OCI-LY7 (cell line): ENCODE results near the gene YBX2. TPM values are rescaled to one million over a fixed set of nuclear protein-coding genes. Genes with fewer than 3 reads are reported as not detected.
A peak's percentile ranks its signal among the peaks of the same experiment; 100 is the strongest.

Experiments
- BruUV-seq: library from RNA; stranded (reverse); fragments of 400-500 nt; replicated peaks from 2 replicates; lab custom pipeline; 2021; lab: Mats Ljungman, UMichigan
- CTCF ChIA-PET: fragments of 300-600 bp; sonication (Branson Sonifier 250); formaldehyde crosslinking; loops from one replicate; lab custom pipeline; 2022; ENCODE audit warnings: antibody characterized with exemption; ENCODE audit not compliant: unreplicated experiment; lab: Charles Lee
- POLR2A ChIA-PET: fragments of 300-600 bp; sonication (Branson Sonifier 250); formaldehyde crosslinking; loops from one replicate; lab custom pipeline; 2022; ENCODE audit warnings: antibody characterized with exemption; lab: Charles Lee
- DNase-seq: peaks from one replicate; pipeline ENCODE4 v3.0.0-alpha.2; 2015; ENCODE audit warnings: low spot score
- H2AFZ ChIP-seq: fragments of 200-600 bp; sonication (generic), shearing (Covaris generic); 2 replicates; pipeline ENCODE4 v1.6.1; 2014; ENCODE audit warnings: mild to moderate bottlenecking, antibody characterized with exemption, low read length, moderate library complexity
- H3K27ac ChIP-seq: fragments of 200-600 bp; sonication (generic); 2 replicates; pipeline ENCODE4 v1.5.1; 2014; ENCODE audit warnings: mixed run types, low read depth, mild to moderate bottlenecking, moderate library complexity, low read length, inconsistent platforms; ENCODE audit not compliant: poor library complexity, severe bottlenecking
- H3K36me3 ChIP-seq: fragments of 200-600 bp; sonication (generic); 2 replicates; pipeline ENCODE4 v1.6.1; 2014; ENCODE audit warnings: mild to moderate bottlenecking, antibody characterized with exemption, low read length, moderate library complexity, mixed read lengths; ENCODE audit not compliant: insufficient read depth
- H3K4me1 ChIP-seq: fragments of 200-600 bp; sonication (generic); 2 replicates; pipeline ENCODE4 v1.5.1; 2014; ENCODE audit warnings: mild to moderate bottlenecking, low read length; ENCODE audit not compliant: insufficient read depth, poor library complexity, severe bottlenecking
- H3K4me2 ChIP-seq: fragments of 200-600 bp; sonication (generic); 2 replicates; pipeline ENCODE4 v1.6.1; 2014; ENCODE audit warnings: mild to moderate bottlenecking, low read length
- H3K4me3 ChIP-seq: fragments of 200-600 bp; sonication (generic); 2 replicates; pipeline ENCODE4 v1.5.1; 2014; ENCODE audit warnings: mild to moderate bottlenecking, low read depth, low read length; ENCODE audit not compliant: poor library complexity, severe bottlenecking
- H3K79me2 ChIP-seq: fragments of 200-600 bp; sonication (generic); 2 replicates; pipeline ENCODE4 v1.6.1; 2016; ENCODE audit warnings: low read depth, mild to moderate bottlenecking, low read length, moderate library complexity, mixed read lengths; ENCODE audit not compliant: insufficient read depth
- H3K9me2 ChIP-seq: fragments of 200-600 bp; sonication (generic); 2 replicates; pipeline ENCODE4 v1.6.1; 2016; ENCODE audit warnings: mild to moderate bottlenecking, low read length, mixed read lengths; ENCODE audit not compliant: insufficient read depth
- H3K9me3 ChIP-seq: fragments of 200-600 bp; sonication (generic); 2 replicates; pipeline ENCODE4 v1.6.1; 2014; ENCODE audit warnings: mild to moderate bottlenecking, mixed run types, low read length, mixed read lengths
- H4K20me1 ChIP-seq: fragments of 200-600 bp; sonication (generic); 2 replicates; pipeline ENCODE4 v1.6.1; 2014; ENCODE audit warnings: mild to moderate bottlenecking, antibody characterized with exemption, low read length, moderate library complexity, mixed read lengths; ENCODE audit not compliant: insufficient read depth
- EZH2phosphoT487 ChIP-seq: fragments of 200-600 bp; sonication (generic); IDR thresholded peaks from 2 replicates; pipeline ENCODE4 v1.6.1; 2018; ENCODE audit warnings: low read depth, borderline replicate concordance, mild to moderate bottlenecking, mixed run types, antibody characterized with exemption, low read length, moderate library complexity, mixed read lengths
- intact Hi-C: fragments of 100-400 bp; cut with micrococcal nuclease; formaldehyde crosslinking; loops from one replicate; pipeline ENCODE4 v1.10.0; 2022; ENCODE audit not compliant: unreplicated experiment
- total RNA-seq, 2 experiments: library from RNA; depleted of rRNA in 1 of 2; stranded (reverse); fragments of >200 nt in 1 of 2; shearing (Covaris generic) in 1 of 2; gene quantifications; 2 replicates each; pipeline ENCODE4 v1.2.3, GENCODE V29; 2014 to 2022
- TF ChIP-seq, protein P1 (sequence below): fragments of 200-600 bp; sonication (generic); conservative IDR thresholded peaks from 2 replicates; pipeline ENCODE4 v1.5.1; 2014; ENCODE audit warnings: mild to moderate bottlenecking, antibody characterized with exemption, low read length, moderate library complexity, mixed read lengths

YBX2 gene
- total RNA-seq, 2 experiments from 2014 or later: 6.7 to 9.8 TPM

DNA sequence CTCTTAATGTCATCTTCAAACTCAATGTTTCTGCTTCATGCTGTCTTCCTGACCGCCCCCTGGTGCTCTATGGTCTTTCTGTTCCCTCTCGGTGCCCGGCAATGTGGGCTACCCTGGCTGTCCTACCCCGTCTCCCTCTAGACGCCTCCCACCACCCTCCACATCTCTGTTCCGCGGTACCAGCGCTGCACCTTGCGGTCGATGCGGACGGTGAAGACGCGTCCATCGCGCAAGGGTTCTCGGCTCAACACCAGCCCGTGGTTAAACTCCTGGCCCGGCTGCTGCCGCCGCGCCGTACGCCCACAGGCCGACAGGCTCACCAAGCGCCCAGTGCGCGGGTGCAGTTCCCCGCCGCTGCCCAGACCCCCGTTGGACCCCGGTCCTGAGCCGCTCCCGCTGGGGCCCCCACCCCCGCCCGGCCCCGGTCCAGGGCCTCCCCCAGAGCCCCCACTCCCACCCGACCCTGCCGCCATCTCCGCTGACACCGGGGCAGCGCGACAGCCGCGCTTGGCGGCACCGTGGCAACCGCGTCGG lies 34.5 kb upstream of the YBX2 start, which contains the start of gene NEURL4:
Gene NEURL4, minus strand, starts transcription at position 496 of the 534 bp plus-strand sequence. Its CDS starts 23 bp downstream, at position 473.
- no peaks in the 10 kb centered on the region for H3K9me3 ChIP-seq
- peak within 1 kb of the TSS; percentile 38; the same call in 1 of the 2 replicates for H2AFZ ChIP-seq
- TF ChIP-seq EZH2phosphoT487: no peak
- TF ChIP-seq, protein P1, sequence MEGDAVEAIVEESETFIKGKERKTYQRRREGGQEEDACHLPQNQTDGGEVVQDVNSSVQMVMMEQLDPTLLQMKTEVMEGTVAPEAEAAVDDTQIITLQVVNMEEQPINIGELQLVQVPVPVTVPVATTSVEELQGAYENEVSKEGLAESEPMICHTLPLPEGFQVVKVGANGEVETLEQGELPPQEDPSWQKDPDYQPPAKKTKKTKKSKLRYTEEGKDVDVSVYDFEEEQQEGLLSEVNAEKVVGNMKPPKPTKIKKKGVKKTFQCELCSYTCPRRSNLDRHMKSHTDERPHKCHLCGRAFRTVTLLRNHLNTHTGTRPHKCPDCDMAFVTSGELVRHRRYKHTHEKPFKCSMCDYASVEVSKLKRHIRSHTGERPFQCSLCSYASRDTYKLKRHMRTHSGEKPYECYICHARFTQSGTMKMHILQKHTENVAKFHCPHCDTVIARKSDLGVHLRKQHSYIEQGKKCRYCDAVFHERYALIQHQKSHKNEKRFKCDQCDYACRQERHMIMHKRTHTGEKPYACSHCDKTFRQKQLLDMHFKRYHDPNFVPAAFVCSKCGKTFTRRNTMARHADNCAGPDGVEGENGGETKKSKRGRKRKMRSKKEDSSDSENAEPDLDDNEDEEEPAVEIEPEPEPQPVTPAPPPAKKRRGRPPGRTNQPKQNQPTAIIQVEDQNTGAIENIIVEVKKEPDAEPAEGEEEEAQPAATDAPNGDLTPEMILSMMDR: peak; percentile 37
- peaks cover 19% of the 10 kb centered on the region; the same call in 1 of the 2 replicates for H3K79me2 ChIP-seq
- BruUV-seq: no TSS peak
- no peaks in the 10 kb centered on the region for H3K9me2 ChIP-seq
- H3K36me3 ChIP-seq: peaks cover 30% of the 10 kb centered on the region
- ChIA-PET POLR2A (interaction anchor here (0.6 to 2.0 kb wide), 11 partner anchors 8 to 157 kb away, joined by 3 to 12 read pairs (median 4); partner anchors contain the start of gene ACAP1), CTCF (interaction anchor here (0.9 to 1.2 kb wide), 2 partner anchors 9 to 16 kb away, joined by 4 read pairs; no protein-coding TSS in a partner anchor)
- peak within 1 kb of the TSS; percentile 96 for H3K27ac ChIP-seq
- intact Hi-C loops: loop anchor here (1.0 to 2.0 kb wide), 3 partner anchors 22 to 78 kb away; partner anchors contain the start of genes CTDNEP1 and EIF5A
- H3K4me1 ChIP-seq: peaks cover 42% of the 10 kb centered on the region
- peak within 1 kb of the TSS; percentile 98 for H3K4me2 ChIP-seq
- H4K20me1 ChIP-seq: no peaks in the 10 kb centered on the region
- H3K4me3 ChIP-seq: peak within 1 kb of the TSS; percentile 82
- peak; percentile 46 for DNase-seq

DNA sequence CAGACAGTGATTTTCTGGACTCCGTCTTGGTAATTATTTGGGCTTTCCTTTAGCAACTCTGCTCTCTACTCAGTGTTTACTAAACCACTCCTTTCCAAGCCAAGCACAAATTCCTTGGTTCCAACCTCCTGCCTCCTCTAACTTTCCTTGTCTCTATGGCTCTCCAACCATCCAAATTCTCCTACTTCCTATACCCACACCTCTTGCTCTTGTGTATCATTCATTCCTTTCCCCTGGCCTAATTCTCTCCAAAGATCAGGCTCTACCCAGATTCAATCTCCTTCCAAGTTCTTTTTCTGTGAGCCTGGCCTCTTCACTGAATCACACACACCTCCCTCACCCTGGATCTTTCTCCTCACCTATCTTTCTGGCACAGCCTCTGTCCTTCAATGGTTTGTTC lies 33.6 kb upstream of the YBX2 start:
- TF ChIP-seq EZH2phosphoT487: no peak
- TF ChIP-seq, protein P1: no peak
- H3K4me1 ChIP-seq: peaks cover 38% of the 10 kb centered on the region
- H3K36me3 ChIP-seq: peaks cover 38% of the 10 kb centered on the region
- no peak overlapping the region for H2AFZ ChIP-seq
- CTCF ChIA-PET: no interaction called here
- no peak overlapping the region for H3K27ac ChIP-seq
- H3K4me3 ChIP-seq: peak overlapping the region; percentile 82
- no TSS peak for BruUV-seq
- POLR2A ChIA-PET: interaction anchor here (0.6 to 0.7 kb wide), 2 partner anchors 9 to 109 kb away, joined by 3 read pairs; partner anchors contain the start of gene ACAP1
- no peaks in the 10 kb centered on the region for H3K9me2 ChIP-seq
- H3K9me3 ChIP-seq: no peaks in the 10 kb centered on the region
- intact Hi-C loops: loop anchor here (2.0 kb wide), 1 partner anchor 21 kb away; the partner anchor contains the start of gene EIF5A
- no peak for DNase-seq
- peaks cover 19% of the 10 kb centered on the region; the same call in 1 of the 2 replicates for H3K79me2 ChIP-seq
- H3K4me2 ChIP-seq: peak overlapping the region; percentile 95
- no peaks in the 10 kb centered on the region for H4K20me1 ChIP-seq

DNA sequence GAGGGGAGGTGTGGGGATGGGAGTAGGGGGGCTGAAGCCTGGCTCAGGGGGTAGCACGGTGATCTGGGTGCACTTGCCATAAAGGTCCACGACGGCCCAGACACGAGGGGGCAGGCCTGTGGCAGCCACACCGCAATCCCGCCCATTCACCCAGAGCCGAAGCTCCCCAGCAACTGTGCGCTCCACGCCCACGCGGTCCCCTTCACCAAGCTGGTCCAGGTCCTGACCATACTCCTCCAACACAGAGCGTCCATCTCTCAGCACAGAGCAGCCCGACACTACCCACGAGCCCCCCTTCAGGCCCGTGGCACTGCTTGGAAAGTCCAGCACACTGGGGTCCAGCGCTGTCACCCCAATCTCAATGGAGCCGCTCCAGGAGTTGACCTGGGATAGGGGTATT lies 33.1 kb upstream of the YBX2 start:
- Histone ChIP-seq H3K4me2 (peak overlapping the region; percentile 95), H4K20me1 (no peaks in the 10 kb centered on the region), H3K9me2 (no peaks in the 10 kb centered on the region), H3K4me1 (peaks cover 37% of the 10 kb centered on the region), H3K9me3 (no peaks in the 10 kb centered on the region), H2AFZ (no peak overlapping the region), H3K27ac (no peak overlapping the region), H3K4me3 (peak overlapping the region; percentile 82), H3K36me3 (peaks cover 44% of the 10 kb centered on the region), H3K79me2 (peaks cover 19% of the 10 kb centered on the region; the same call in 1 of the 2 replicates)
- intact Hi-C loops: no loop called here
- ChIA-PET POLR2A (interaction anchor here (1.3 kb wide), 1 partner anchor 10 kb away, joined by 3 read pairs; no protein-coding TSS in a partner anchor), CTCF (no interaction called here)
- no peak for DNase-seq
- TF ChIP-seq EZH2phosphoT487: no peak
- TF ChIP-seq, protein P1: no peak
- BruUV-seq: no TSS peak
